Fibroblast of lung (primary cell): ENCODE data around the gene ULK3. TPM values are rescaled to one million over a fixed set of nuclear protein-coding genes. Genes with fewer than 3 reads are reported as not detected.

Experiments
- DNase-seq, 2 donors: peaks; one replicate each; pipeline versions ENCODE4 v3.0.0 to v3.0.0-alpha.2; 2010; ENCODE audit warnings: low read depth in 2 of 2
- H2AFZ ChIP-seq: 2 replicates; pipeline ENCODE4 v1.5.1; 2012; ENCODE audit warnings: low read length, control low read depth, inconsistent platforms
- H3K27ac ChIP-seq: 2 replicates; pipeline ENCODE4 v1.5.1; 2011; ENCODE audit warnings: low read length, control low read depth; ENCODE audit not compliant: insufficient read depth
- H3K27me3 ChIP-seq: 2 replicates; pipeline ENCODE4 v1.5.1; 2011; ENCODE audit warnings: mild to moderate bottlenecking, low read length; ENCODE audit not compliant: control insufficient read depth, insufficient read depth
- H3K36me3 ChIP-seq: 2 replicates; pipeline ENCODE4 v1.5.1; 2011; ENCODE audit warnings: low read length; ENCODE audit not compliant: control insufficient read depth, insufficient read depth
- H3K4me1 ChIP-seq: 2 replicates; pipeline ENCODE4 v1.5.1; 2011; ENCODE audit warnings: low read length; ENCODE audit not compliant: control insufficient read depth, insufficient read depth; ENCODE audit errors: extremely low read depth
- H3K4me2 ChIP-seq: 2 replicates; pipeline ENCODE4 v1.5.1; 2011; ENCODE audit warnings: low read length, control low read depth; ENCODE audit not compliant: insufficient read depth; ENCODE audit errors: extremely low read depth
- H3K4me3 ChIP-seq, 4 experiments: fragments of 200-600 bp in 1 of 4; sonication (generic) in 1 of 4; replicated peaks in 1 of 4; 2 replicates each; pipeline ENCODE4 v1.5.1; 2011 to 2016; ENCODE audit warnings: low read length in 4 of 4, low read depth in 3 of 4, mild to moderate bottlenecking in 3 of 4, control low read depth in 2 of 4, inconsistent platforms in 1 of 4, mixed read lengths in 1 of 4; ENCODE audit not compliant: insufficient read depth in 1 of 4; ENCODE audit errors: control extremely low read depth in 1 of 4
- H3K79me2 ChIP-seq: 2 replicates; pipeline ENCODE4 v1.5.1; 2012; ENCODE audit warnings: mild to moderate bottlenecking, low read length, inconsistent platforms; ENCODE audit not compliant: control insufficient read depth, insufficient read depth
- H3K9ac ChIP-seq: 2 replicates; pipeline ENCODE4 v1.5.1; 2011; ENCODE audit warnings: mild to moderate bottlenecking, low read length, control low read depth; ENCODE audit not compliant: insufficient read depth
- H3K9me3 ChIP-seq: 2 replicates; pipeline ENCODE4 v1.5.1; 2012; ENCODE audit warnings: low read depth, low read length; ENCODE audit not compliant: control insufficient read depth, insufficient read depth
- H4K20me1 ChIP-seq: 2 replicates; pipeline ENCODE4 v1.5.1; 2011; ENCODE audit warnings: low read length; ENCODE audit not compliant: control insufficient read depth, insufficient read depth; ENCODE audit errors: extremely low read depth
- CTCF ChIP-seq, 2 donors: IDR thresholded peaks in 1 of 2; conservative IDR thresholded peaks in 1 of 2; 1 replicate in 1 of 2; 2 replicates in 1 of 2; pipeline ENCODE4 v1.5.1; 2011 to 2012; ENCODE audit warnings: low read length in 2 of 2, control low read depth in 1 of 2, inconsistent platforms in 1 of 2, low read depth in 1 of 2, mild to moderate bottlenecking in 1 of 2
- EZH2 ChIP-seq: IDR thresholded peaks from 2 replicates; pipeline ENCODE4 v1.5.1; 2012; ENCODE audit warnings: low read length, control low read depth, mild to moderate bottlenecking; ENCODE audit errors: missing control alignments
- polyA plus RNA-seq, 2 donors: library from polyadenylated mRNA; depleted of rRNA in 1 of 2; stranded (reverse) in 1 of 2; unstranded in 1 of 2; fragments of >200 nt; gene quantifications; 2 replicates each; pipeline ENCODE4 v1.2.1, GENCODE V29; 2011 to 2012; ENCODE audit warnings: missing spikeins in 1 of 2
- total RNA-seq: library from RNA; depleted of rRNA; stranded (reverse); fragments of >200 nt; gene quantifications from 2 replicates; pipeline ENCODE4 v1.2.1, GENCODE V29; 2014

ULK3 gene
- total and polyA plus RNA-seq, 2 donors (not counting 1 experiment from before 2014, with no cell fraction given), result 8.8 to 11.4 TPM

- Histone ChIP-seq H3K9ac (no peak overlapping the region), H3K4me1 (no peaks in the 10 kb centered on the region), H3K4me2 (no peak overlapping the region), H4K20me1 (no peaks in the 10 kb centered on the region), H3K79me2 (no peaks in the 10 kb centered on the region), H3K4me3 (no peak overlapping the region), H3K9me3 (no peaks in the 10 kb centered on the region), H3K27ac (no peak overlapping the region), H3K27me3 (no peaks in the 10 kb centered on the region), H2AFZ (no peak overlapping the region), H3K36me3 (peaks cover 8% of the 10 kb centered on the region)
- no peak for DNase-seq
- TF ChIP-seq EZH2 (no peak), CTCF (conservative IDR thresholded peaks at IDR 0.05 in 1 of 2, IDR thresholded peaks at IDR 0.05 in 1 of 2; ENCODE audit: low read depth in 1 of 2, low read length in 2 of 2) (no peak)
These were observed 13.6 kb upstream of the ULK3 start for GRCh38 chr15:74856537-74856936.

- peaks cover 8% of the 10 kb centered on the region for H3K36me3 ChIP-seq
- H3K27me3 ChIP-seq, result no peaks in the 10 kb centered on the region
- TF ChIP-seq EZH2 (no peak), CTCF (conservative IDR thresholded peaks at IDR 0.05 in 1 of 2, IDR thresholded peaks at IDR 0.05 in 1 of 2; ENCODE audit: low read depth in 1 of 2, low read length in 2 of 2) (no peak)
- no peak overlapping the region for H3K9ac ChIP-seq
- no peak overlapping the region for H3K27ac ChIP-seq
- no peaks in the 10 kb centered on the region for H3K4me1 ChIP-seq
- no peaks in the 10 kb centered on the region for H4K20me1 ChIP-seq
- H3K4me2 ChIP-seq, result no peak overlapping the region
- DNase-seq, result no peak
- H3K9me3 ChIP-seq, result no peaks in the 10 kb centered on the region
- no peak overlapping the region for H3K4me3 ChIP-seq
- no peak overlapping the region for H2AFZ ChIP-seq
- H3K79me2 ChIP-seq, result no peaks in the 10 kb centered on the region
These were observed 12.9 kb upstream of the ULK3 start for GRCh38 chr15:74855857-74856256.

- H3K4me2 ChIP-seq, result no peak overlapping the region
- no peak overlapping the region for H2AFZ ChIP-seq
- H3K27ac ChIP-seq, result no peak overlapping the region
- H3K27me3 ChIP-seq, result no peaks in the 10 kb centered on the region
- H4K20me1 ChIP-seq, result no peaks in the 10 kb centered on the region
- H3K4me3 ChIP-seq, result no peak overlapping the region
- H3K9me3 ChIP-seq, result no peaks in the 10 kb centered on the region
- DNase-seq, result no peak
- H3K79me2 ChIP-seq, result no peaks in the 10 kb centered on the region
- H3K4me1 ChIP-seq, result no peaks in the 10 kb centered on the region
- no peak for TF ChIP-seq CTCF (conservative IDR thresholded peaks at IDR 0.05 in 1 of 2, IDR thresholded peaks at IDR 0.05 in 1 of 2; ENCODE audit: low read depth in 1 of 2, low read length in 2 of 2)
- H3K9ac ChIP-seq, result no peak overlapping the region
- H3K36me3 ChIP-seq, result peaks cover 10% of the 10 kb centered on the region
These were observed 11.6 kb upstream of the ULK3 start for GRCh38 chr15:74854453-74855022.
